ENCODE measurements around the gene L3MBTL2.

L3MBTL2 gene

GRCh38 chr22:41215409-41215808, 10.3 kb downstream of the L3MBTL2 start:
- DNase-seq (ENCODE audit: low read depth): no peak

DNA sequence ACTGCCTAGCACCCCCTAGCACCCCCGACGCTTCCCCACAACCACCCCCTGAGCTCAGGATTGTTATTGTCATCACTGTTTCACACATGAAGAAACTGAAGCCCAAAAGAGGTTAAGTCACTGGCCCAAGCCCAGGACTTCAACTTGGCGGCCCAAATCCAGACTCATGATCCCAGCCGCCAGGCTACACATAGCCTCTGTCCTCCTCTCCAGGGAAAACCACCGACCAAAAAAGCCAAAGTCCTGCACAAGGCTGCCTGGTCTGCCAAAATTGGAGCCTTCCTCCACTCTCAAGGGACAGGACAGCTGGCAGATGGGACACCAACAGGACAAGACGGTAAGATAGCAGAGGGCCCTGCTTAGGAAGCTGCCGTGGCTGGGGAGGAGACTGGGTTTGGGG, 10.8 kb downstream of the L3MBTL2 start:
- DNase-seq (ENCODE audit: low read depth): no peak

DNA sequence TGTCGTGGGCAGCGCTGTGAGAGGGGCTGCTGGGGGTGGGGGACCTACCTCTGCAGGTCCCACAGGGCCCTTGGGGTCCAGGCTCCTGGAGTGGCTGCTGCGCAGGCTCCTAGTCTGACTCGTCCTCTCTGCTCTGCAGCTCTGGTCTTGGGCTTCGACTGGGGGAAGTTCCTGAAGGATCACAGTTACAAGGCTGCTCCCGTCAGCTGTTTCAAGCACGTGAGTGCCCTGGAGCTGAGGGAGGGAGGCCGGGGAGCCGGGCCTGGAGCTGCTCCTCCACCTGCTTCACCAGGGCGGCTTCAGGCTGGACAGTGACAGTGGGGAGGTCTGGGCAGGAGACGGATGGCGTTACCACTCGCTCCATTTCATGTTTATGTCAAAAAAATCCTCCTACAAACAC, 11.9 kb downstream of the L3MBTL2 start:
- no peak for DNase-seq (ENCODE audit: low read depth)

GRCh38 chr22:41217553-41218157, 12.5 kb downstream of the L3MBTL2 start:
- peak; percentile 89 for DNase-seq (ENCODE audit: low read depth)

DNA sequence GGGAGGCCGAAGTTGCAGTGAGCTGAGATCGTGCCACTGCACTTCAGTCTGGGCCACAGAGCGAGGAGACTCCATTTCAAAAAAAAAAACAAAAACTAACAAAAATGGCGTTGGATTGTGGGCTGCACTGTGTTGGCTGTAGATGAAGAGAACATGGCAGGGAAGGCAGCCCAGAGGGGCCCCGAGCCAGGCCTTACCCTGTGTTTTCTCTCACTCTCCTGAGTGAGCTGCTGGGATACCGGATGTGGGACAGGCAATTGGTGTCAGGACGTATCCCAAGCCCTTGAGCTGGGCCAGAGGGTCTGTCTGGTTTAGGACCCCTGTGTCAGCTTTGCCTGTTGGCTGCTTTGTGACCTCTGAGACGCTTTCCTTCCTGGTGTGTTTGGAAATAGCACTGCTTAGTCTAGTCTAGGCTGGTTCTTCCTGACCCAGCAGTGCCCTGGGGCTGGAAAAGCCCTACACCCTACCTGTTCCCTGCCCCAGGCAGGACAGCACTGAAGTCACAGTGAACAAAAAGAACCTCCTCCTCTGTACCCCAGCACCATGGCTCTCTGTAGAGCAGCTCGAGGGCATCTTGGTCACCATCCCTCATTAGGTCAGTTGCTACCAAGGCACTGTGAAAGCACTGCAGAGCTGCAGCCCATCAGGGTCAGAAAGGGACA, 17.9 kb downstream of the L3MBTL2 start:
- no peak for DNase-seq (ENCODE audit: low read depth)

GRCh38 chr22:41223535-41223934, 18.4 kb downstream of the L3MBTL2 start:
- no peak for DNase-seq (ENCODE audit: low read depth)

- no peak for DNase-seq (ENCODE audit: low read depth)
Measured at GRCh38 chr22:41226723-41227655, 21.9 kb downstream of the L3MBTL2 start.

GRCh38 chr22:41229215-41229614, 24.1 kb downstream of the L3MBTL2 start:
- DNase-seq (ENCODE audit: low read depth): no peak

GRCh38 chr22:41229730-41230400, 24.8 kb downstream of the L3MBTL2 start:
- no peak for DNase-seq (ENCODE audit: low read depth)

GRCh38 chr22:41230401-41230785, 25.3 kb downstream of the L3MBTL2 start:
- DNase-seq (ENCODE audit: low read depth): no peak

- DNase-seq (ENCODE audit: low read depth): no peak
Measured at GRCh38 chr22:41231369-41231768, 26.3 kb downstream of the L3MBTL2 start.

DNA sequence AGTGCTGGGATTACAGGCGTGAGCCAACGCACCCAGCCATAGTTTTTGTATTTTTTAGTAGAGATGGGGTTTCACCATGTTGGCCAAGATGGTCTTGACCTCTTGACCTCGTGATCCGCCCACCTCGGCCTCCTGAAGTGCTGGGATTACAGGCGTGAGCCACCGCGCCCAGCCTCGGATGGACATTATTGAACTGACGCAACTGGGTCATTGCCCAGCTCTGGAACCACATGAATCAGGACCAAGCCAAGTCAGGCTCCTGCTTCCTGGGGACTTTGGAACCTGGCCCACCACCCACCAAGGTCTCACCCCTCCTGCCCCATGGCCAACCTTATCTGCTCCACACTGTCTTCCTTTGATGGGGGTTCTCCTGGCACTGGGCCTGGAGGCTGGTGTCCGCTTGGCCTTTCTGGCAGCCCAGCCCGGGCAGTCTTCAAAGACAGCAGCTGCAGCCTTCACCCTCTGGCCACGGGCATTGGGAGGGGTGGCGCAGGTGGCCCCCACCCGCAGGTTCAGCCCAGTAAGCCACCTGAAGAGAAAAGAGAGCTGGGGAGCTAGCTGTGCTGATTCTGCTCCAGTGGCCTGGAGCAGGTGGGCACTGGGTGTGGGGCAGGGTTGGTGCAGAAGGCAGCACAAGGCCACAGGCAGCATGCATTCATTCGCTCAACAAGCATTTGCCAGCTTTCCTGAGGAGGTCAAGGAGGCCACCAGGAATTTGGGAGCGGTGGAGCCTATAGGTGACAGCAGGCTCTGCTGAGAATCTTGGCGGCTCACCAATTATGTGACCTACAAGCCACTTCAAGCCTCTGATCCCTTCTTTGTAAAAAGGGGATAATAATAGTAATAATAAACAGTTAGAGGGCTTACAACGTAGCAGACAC, 29.9 kb downstream of the L3MBTL2 start:
- DNase-seq (ENCODE audit: low read depth): no peak

DNA sequence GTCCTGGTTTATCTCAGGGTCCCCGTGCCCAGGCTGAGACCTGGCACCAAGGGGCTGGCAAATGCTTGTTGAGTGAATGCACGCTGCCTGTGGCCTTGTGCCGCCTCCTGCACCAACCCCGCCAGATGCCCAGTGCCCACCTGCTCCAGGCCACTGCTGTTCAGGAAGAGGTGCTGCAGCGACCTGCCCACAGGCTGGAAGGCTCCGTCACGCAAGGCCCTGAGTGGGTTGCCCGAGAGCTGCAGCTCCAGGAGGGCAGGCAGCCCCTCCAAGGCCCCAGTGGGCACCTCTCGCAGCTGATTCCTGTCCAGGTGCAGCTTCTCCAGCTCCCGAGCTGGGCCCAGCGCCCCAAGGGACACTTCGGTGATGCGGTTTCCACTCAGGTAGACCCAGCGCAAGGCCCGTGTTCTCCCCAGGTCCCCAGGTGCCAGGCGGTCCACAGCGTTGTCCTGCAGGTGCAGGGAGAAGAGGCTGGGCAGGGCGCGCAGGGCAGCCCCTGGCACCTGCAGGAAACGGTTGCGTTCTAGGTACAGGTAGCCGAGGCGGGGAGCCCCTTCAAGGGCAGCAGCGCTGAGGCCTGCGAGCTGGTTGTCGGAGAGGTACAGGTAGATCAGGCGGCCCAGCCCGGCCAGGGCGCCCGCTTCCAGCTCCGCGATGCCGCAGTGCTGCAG, 32.1 kb downstream of the L3MBTL2 start:
- no peak for DNase-seq (ENCODE audit: low read depth)

DNA sequence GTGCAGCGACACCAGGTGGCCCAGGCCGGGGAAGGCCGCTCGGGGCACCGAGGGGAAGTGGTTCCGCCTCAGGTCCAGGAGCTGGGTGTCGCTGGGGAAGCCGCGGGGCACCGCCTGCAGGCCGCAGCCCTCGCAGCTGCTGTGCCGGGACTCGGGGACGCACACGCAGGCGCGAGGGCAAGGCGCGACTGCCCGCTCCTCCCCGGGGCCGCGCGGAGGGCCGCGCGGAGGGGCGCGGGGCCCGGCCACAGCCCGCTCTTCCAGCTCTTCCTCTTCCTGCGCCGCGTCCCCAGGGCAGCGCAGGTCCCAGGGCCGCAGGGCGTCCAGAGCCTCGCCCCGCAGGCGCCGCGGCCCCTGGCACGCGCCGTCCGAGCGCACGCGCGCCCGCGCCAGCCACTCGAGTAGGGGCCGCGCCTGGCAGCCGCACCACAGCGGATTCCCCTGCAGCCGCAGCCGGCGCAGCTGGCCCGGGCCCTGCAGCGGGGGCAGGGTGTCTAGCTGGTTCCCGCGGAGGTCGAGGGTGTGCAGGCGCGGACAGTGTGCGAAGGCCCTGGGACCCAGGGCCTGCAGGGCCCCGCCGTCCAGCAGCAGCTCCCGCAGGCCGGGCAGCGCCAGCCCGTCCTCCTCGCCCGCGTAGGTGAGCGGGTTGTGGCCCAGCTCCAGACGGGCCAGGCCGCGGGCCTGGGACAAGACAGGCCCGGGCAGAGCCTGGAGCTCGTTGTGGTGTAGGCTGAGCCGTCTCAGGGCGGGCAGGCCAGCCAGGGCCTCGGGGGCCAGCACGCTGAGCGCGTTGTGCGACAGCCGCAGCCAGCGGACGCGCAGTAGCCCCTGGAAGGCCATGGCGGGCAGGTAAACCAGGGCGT, 32.8 kb downstream of the L3MBTL2 start:
- DNase-seq (ENCODE audit: low read depth): no peak

DNA sequence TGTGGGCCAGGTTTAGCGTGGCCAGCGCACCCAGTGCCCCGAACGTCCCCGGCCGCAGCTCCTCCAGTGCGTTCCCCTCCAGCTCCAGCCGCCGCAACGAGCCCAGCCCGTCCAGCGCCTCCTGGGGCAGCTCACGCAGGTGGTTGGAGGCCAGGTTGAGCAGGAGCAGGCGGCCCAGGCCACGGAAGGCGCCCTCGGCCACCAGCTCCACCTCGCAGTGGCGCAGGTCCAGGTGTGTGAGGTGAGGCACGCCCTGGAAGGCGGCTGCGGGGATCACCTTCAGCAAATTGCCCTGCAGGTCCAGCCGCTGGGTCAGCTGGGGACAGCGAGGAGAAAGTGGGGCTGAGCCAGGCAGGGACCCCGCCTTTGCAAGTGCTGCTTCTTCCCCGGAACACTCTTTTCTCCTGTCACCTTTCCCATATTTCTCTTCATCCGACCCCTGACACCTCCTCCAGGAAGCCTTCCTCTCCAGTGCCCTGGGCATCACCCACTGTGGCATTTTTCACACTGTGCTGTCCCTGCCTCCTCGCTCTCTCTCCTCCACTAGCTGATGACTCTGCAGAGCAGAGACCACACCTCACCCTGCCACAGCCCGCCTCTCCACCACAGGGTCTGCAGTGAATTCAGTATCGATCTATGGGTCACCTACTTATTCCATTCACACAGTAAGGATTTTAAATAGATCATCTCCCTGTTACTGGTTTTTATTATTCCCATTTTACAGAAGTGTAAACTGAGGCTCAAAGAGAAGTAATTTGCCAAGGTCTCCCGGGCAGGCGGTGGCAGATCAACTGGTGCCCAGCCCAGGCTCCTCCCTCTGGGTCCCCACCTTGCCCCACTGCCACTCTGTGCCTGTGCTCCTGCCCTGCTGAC, 33.7 kb downstream of the L3MBTL2 start:
- no peak for DNase-seq (ENCODE audit: low read depth)

GRCh38 chr22:41239443-41240128, 34.5 kb downstream of the L3MBTL2 start:
- DNase-seq (ENCODE audit: low read depth): no peak

DNA sequence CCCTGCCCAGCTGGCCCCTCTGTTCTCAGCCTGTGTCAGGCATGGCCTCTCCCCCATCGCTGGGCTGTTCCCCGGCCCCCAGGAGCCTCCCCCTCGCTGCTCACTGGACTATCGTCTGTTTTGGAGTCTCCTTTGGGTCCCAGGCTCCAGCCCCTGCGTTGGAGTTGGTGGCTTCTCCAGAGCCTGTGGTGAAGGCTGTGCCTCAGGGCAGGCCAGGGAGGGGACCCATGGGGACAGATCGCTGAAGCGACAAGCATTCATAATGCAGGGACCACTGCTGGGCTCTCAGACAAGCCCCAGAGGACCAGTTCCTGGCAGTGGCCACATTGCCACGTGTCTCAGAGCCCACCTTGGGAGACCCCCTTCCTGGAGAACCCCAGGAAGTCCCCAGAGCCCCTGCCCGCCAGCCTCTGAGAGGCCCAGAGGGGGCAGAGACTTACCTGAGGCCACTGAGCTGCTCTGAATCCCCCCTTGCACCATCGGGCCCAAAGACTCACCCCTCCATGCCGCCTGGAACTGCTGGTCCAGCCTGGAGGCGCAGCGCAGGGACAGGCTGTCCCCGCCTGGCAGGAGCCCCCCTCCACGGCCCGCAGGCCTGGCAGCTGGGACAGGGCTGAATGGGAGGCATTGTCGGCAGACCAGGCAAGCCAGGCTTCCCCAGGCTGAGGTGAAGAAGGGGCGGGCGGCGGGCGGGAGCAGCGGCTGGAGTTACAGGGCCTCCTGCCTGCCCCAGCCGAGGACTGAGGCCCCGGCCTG, 35.4 kb downstream of the L3MBTL2 start, which contains the start of gene CHADL:
Gene CHADL, minus strand, starts transcription at position 555 of the 756 bp plus-strand sequence. Its CDS starts 50 bp downstream, at position 505.
- DNase-seq (ENCODE audit: low read depth): no peak

Measured in fibroblast of gingiva (primary cell).